Left forelimb (tissue), 1 donor: Measurements from ENCODE around the gene WAC.
"Not testable (repeated sequence)": the region's sequence is repeated elsewhere in the genome, so short reads cannot be mapped to it uniquely, and the experiment has no call there.

Experiments used
- DNase-seq: peaks from one replicate; pipeline ENCODE4 v3.0.0-alpha.2; 2018; ENCODE audit warnings: low spot score

Gene WAC

DNA sequence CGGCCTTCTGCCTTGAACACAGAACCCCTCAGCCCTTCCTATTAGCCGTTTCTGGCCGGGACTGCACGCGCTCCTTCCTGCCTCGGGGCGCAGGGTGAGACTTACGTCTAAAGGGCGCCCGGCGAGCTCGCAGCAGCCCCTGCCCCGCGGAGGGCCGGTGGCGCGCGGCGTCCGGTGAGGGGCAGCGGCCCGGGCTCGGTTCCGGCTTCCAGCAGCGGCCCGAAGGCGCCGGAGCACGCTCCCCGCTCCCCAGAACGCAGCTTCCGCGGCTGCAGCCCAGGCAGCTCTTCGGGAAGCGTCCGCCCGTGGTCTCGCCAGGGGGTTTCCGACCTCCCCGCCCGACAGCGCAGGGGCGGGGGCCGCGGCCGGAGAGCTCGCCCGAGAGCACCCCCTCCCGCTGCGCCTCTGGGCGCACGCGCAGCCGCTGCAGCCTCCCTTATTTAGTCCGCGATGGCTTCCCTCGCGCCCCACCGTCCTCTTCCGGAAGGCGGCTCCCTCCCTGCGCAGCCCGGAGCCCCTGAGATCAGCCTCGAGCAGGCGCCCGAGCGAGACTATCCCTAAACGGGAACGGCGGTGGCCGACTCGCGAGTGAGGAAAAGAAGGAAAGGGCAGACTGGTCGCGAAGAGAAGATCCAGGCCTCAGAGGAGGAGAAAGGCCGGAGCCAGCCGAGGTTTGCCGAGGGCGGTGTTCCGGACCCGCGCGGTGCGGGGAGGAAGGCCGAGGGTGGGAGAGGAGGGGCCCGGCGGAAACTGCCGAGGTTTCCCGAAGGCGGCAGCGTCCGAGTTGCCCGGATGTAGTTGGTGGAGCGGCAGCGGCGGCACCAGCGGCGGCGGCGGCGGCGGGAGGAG, at the start of gene WAC:
TSS of gene WAC (plus strand) at position 782 of the 849 bp plus-strand sequence. CDS start 462 bp downstream, outside the sequence.
- DNase-seq = peak; percentile 96

DNA sequence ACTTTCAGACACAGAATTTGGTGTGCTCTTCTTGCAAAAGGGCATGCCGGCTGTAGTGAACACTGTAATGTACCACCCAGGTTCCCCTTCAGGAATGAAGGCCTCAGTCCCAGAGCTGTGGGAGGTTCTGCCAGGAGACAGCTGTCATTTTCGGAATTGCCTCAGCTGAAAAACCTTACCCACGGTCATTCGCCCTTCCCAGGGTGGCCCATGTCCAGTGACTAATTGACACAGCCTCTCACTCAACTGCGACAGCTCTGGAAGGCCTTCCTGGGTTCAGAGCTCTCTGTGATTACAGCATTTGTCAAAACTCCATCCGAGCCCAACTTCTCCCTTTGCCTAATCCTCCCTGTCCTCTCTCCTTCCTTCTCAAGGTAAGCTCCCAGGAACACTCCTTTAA, 43.7 kb upstream of the WAC start:
- no peak for DNase-seq

- DNase-seq = not testable (repeated sequence)
These were observed 42.6 kb upstream of the WAC start for GRCh38 chr10:28490256-28490865.

- no peak for DNase-seq
These were observed 40.6 kb upstream of the WAC start for GRCh38 chr10:28492116-28492920.

DNA sequence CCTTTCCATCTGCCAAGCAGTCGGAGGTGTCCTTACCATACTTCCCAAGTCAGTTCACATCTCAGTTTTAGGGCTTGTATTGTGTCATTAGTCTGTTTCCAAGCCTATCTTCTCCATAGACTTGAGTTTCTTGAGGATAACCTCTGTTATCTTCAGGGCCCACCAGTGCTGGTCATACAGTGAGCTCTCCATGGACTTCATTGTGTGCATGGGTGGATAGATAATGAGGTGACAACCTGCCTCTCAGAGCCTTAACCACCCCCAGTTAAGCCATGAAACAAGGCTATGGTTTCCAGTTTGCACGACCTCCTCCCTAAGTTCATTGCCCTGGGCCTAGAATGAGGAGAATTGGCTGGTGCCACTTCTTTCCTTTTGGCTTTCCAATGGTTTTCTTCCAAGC, 38.5 kb upstream of the WAC start:
- DNase-seq = no peak

DNA sequence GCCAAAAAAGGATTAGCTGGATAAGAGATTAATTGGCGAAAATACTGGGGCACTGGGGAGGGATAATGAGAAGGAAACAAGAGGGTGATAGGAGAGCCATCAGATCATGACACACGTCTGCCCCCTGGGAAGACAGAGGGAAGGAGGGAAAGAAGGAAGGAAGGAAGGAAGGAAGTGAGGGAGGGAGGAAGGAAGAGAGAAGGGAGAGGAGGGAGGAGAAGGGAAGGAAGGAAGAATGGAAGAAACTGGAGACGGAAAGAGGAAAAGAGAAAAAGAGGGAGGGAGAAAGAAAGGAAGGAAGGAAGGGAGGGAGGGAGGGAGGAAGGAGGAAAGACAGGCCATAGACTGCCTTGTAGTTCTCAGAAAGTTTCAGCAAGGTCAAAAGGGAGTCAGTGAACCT, 37.8 kb upstream of the WAC start:
- no peak for DNase-seq

GRCh38 chr10:28496017-28496416, 36.9 kb upstream of the WAC start:
- no peak for DNase-seq

DNA sequence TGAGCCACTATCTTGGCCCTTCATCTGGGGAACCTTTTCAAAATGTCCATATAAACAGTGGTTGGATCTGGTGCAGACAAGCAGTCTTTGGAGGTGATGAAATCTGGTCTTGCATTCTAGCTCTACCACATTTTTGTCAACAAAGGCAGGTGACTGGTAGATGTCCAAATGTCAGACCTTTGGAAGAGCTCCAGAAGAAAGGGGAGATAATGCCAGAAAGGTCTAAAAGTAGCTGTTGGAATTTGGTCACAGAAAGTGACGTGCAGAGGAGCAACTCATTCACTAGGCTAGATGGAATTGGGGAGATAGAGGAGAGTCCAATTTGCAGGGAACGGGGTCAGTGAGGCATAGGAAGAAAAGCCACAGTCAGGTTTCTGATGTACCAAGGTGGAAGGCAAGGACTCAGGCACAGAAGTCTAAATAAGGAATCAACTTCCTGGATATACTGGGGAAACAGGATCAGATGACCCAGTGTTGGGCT, 36.4 kb upstream of the WAC start:
- DNase-seq = no peak

DNA sequence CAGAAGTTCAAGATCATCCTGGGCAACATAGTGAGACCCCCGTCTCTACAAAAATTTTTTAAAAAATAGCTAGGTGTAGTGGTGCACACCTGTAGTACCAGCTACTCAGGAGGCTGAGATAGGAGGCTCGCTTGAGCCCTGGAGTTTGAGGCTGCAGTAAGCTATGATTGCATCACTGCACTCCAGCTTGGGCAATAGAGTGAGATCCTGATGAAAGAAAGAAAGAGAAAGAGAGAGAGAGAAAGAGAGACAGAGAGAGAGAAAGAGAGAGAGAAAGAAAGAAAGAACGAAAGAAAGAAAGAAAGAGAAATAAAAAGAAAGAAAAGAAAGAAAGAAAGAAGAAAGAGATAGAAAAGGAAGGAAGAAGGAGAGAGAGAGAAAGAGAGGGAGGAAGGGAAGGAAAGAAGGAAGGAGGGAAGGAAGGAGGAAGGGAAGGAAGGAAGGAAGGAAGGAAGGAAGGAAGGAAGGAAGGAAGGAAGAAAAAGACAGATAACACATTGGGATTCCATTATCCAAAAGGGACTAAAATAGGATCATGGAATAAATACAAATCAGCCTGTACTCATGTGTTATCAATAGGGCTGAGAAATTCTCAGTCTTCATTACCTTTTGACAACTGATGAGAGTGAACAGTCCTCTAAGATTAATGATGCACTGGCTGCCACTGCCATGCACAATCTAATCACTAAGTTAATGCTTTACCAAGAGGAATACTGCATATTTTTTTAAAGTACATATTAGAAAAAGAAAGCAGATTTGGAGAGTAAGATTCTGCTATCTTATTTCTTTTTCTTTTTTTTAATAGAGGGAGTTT, 35.4 kb upstream of the WAC start:
- DNase-seq = no peak

DNA sequence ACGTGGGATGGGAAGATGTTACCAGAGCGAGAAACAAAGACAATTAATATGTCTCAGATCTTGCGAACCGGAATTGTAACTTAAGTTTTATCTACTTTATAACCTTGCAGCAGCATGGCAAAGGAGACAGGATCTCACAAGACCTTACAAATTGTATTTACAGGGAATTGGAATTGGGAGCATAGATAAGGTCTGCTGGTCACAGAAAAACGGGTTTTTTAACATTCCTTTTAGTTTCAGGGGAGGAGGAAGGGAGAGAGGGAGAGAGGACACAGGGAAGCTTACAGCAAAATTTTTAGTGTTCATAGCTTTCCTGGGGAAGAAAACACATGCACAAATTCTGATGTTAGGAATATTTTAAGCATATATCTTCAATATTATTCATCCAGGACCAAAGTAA, 32.7 kb upstream of the WAC start:
- not testable (repeated sequence) for DNase-seq

DNA sequence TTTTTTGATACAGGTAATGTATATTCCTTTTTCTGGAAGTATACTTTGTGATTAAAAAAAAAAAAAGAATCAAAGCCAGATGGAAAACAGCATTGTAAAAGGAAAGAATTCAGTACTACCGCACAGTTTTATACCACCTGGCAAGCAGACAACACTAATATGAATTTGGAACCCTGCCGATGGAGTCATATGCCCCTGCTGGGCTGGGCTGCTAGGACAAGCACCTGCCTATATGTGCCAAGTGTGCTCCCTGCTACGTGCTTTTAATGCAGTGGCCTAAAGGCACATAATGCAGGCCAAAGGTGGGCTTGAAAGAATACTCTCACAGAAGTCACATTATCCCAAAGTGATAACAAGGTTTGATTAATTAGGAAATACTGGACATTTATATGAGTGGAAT, 29.8 kb upstream of the WAC start:
- DNase-seq = no peak

- no peak for DNase-seq
These were observed 27.5 kb upstream of the WAC start for GRCh38 chr10:28505359-28505959.

GRCh38 chr10:28508304-28508925, 24.5 kb upstream of the WAC start:
- no peak for DNase-seq

DNA sequence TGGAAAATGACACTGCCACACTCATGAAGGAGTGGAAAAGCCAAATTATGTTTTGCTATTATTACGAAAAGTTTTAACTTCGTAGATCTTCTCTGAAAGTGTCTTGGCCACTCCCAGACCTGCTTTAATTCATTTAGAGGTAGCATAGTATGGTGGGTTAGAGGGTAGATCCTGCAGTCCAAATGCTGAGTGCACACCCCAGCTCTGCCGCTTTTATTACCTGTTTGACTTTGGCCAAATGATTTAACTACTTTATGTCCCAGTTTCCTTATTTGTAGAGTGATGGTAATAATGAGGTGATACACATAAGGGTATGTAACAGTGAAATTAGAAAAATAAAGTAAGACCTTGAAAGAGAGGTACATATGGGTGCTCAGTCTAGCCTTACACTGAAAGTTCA, 23.6 kb upstream of the WAC start:
- no peak for DNase-seq

DNA sequence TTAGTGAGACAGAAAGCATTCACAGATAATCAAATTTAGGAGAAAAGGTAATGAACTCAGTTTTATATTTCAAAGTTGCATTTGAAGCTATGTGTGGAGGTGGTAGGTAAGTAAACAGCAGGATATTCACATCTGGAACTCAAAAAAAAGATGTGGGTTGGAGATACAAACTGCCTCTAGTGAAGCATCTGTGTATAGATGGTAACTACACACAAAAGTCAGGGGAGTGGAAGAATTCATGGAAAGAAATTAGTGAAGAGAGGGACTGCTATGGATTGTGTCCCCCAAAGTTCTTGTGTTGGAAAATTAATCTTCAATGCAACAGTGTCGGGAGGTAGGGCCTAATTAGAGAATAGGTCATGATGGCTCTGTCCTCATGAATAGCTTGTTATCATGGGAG, 18.3 kb upstream of the WAC start:
- no peak for DNase-seq

DNA sequence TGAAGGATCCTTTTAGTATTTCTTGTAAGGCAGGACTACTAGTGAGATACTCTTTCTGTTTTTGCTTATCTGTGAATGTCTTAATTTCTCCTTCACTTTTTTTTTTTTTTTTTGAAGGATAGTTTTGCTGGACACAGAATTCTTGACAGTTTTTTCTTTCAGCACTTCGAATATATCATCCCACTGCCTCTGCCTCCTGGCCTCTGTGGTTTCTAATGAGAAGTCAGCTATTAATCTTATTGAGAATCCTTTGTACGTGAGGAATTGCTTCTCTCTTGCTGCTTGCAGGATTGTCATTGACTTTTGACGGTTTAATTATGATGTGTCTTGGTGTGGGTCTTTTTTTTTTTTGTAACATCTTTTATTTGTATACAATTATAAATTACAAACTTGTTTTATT, 12.6 kb upstream of the WAC start:
- DNase-seq = no peak

DNA sequence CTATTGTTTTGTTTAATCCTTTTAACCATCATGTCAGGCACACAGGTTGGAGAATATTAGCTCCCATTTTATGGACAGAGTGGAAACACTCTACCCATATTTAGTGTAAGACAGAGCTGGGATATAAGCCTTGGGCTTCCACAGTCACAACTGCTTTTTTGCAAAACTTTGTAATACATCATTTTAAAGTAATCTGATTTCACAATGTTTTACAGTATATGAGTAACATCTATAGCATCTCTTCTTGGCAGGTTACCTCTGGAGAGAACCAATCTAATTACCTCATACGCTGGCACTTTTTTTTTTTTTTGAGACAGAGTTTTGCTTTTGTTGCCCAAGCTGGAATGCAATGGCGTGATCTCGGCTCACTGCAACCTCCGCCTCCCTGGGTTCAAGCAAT, 12.1 kb upstream of the WAC start:
- not testable (repeated sequence) for DNase-seq

DNA sequence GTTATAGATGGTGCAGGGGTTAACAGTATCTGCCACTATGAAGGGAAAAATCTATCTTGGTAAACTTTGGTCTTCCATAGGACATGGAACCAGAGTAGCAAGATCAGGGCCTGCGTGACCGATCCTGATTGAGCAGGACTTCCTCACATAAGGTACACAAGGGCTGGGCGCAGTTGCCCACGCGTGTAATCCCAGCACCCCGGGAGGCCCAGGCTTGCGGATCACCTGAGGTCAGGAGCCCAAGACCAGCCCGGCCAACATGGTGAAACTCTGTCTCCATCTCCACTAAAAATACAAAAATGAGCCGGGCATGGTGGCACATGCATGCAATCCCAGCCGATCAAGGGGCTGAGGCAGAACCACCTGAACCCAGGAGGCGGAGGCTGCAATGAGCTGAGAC, 11.0 kb upstream of the WAC start:
- DNase-seq = not testable (repeated sequence)

GRCh38 chr10:28523725-28524252, 9.1 kb upstream of the WAC start:
- DNase-seq = no peak

GRCh38 chr10:28530751-28531150, 2.2 kb upstream of the WAC start:
- no peak for DNase-seq

GRCh38 chr10:28533186-28533564, 257 bp downstream of the WAC start:
- DNase-seq = no peak
